A549 (cell line): Measurements from ENCODE around the gene SMAD3. TPM values are rescaled to one million over a fixed set of nuclear protein-coding genes. Genes with fewer than 3 reads are reported as not detected.

Source experiments
- ATAC-seq, 2 experiments: fragments of 200-7000 bp in 1 of 2; fragments of >200 bp in 1 of 2; cut with Nextera tagmentation in 1 of 2; cut with Tn5 transposase in 1 of 2; 3 replicates each; pipeline versions ENCODE4 v1.8.0 to v1.9.1; 2018 to 2020; ENCODE audit warnings: mild to moderate bottlenecking in 1 of 2, moderate library complexity in 1 of 2
- CTCF ChIA-PET: fragments of 300-600 bp; sonication (Branson Sonifier 250); formaldehyde crosslinking; extraction: SDS; loops from one replicate; lab custom pipeline; 2021; ENCODE audit warnings: antibody characterized with exemption, inconsistent platforms; lab: Yijun Ruan, JAX
- POLR2A ChIA-PET: fragments of 350-600 bp; formaldehyde crosslinking; extraction: SDS; loops from one replicate; lab custom pipeline; 2021; ENCODE audit warnings: antibody characterized with exemption, inconsistent platforms; lab: Yijun Ruan, JAX
- DNase-seq, 2 experiments: peaks; one replicate each; pipeline versions ENCODE4 v3.0.0 to v3.0.0-alpha.2; 2011 to 2016; ENCODE audit warnings: low read depth in 1 of 2, low spot score in 1 of 2
- FAIRE-seq: peaks from 2 replicates; lab custom pipeline; 2011; peaks lifted over from hg19 to GRCh38; lab: Jason Lieb, UNC
- H3K27ac ChIP-seq, 2 experiments: fragments of >200 bp; sonication (Bioruptor Twin); formaldehyde crosslinking; 3 replicates each; pipeline ENCODE4 v1.5.1; 2016 to 2017
- H3K4me1 ChIP-seq: fragments of >200 bp; sonication (Bioruptor Twin); formaldehyde crosslinking; 3 replicates; pipeline ENCODE4 v1.6.1; 2016
- H3K4me2 ChIP-seq: fragments of >200 bp; sonication (Bioruptor Twin); formaldehyde crosslinking; 3 replicates; pipeline ENCODE4 v1.6.1; 2016
- H3K4me3 ChIP-seq: fragments of >200 bp; sonication (Bioruptor Twin); formaldehyde crosslinking; 3 replicates; pipeline ENCODE4 v1.5.1; 2016
- H3K9me3 ChIP-seq: fragments of >200 bp; sonication (Bioruptor Twin); formaldehyde crosslinking; 3 replicates; pipeline ENCODE4 v1.6.1; 2016
- CBX8 ChIP-seq: fragments of 200-600 bp; sonication (generic); IDR thresholded peaks from 2 replicates; pipeline ENCODE4 v1.6.1; 2016
- EP300 ChIP-seq, 2 experiments: fragments of >200 bp; sonication (Bioruptor Twin); formaldehyde crosslinking; IDR thresholded peaks; 2 replicates in 1 of 2; 3 replicates in 1 of 2; pipeline ENCODE4 v1.6.1; 2016 to 2017
- FOSB ChIP-seq: fragments of 250-450 bp; sonication (Bioruptor Pico); IDR thresholded peaks from 2 replicates; pipeline ENCODE4 v1.5.0; 2020; ENCODE audit warnings: mild to moderate bottlenecking, moderate library complexity
- FOSL2 ChIP-seq, 2 experiments: fragments of 450-650 bp in 1 of 2; fragments of >200 bp in 1 of 2; sonication (Bioruptor Twin) in 1 of 2; formaldehyde crosslinking; IDR thresholded peaks; 2 replicates each; pipeline versions ENCODE4 v1.5.0 to v1.6.1; 2016 to 2020; ENCODE audit warnings: mild to moderate bottlenecking in 1 of 2, moderate library complexity in 1 of 2
- HEYL ChIP-seq: fragments of 250-450 bp; sonication (Bioruptor Pico); IDR thresholded peaks from 2 replicates; pipeline ENCODE4 v1.8.0; 2021; ENCODE audit warnings: mild to moderate bottlenecking, moderate library complexity
- HMGXB4 ChIP-seq: fragments of 250-450 bp; sonication (Bioruptor Pico); IDR thresholded peaks from 2 replicates; pipeline ENCODE4 v1.5.0; 2021; ENCODE audit warnings: mild to moderate bottlenecking, moderate library complexity, borderline replicate concordance
- HOXB13 ChIP-seq: fragments of 250-450 bp; sonication (Bioruptor Pico); IDR thresholded peaks from 2 replicates; pipeline ENCODE4 v1.5.0; 2020; ENCODE audit warnings: low read depth, mild to moderate bottlenecking, moderate library complexity
- KDM5A ChIP-seq: fragments of 200-600 bp; sonication (generic); IDR thresholded peaks from 2 replicates; pipeline ENCODE4 v1.6.1; 2016; ENCODE audit warnings: antibody characterized with exemption, mild to moderate bottlenecking
- MAZ ChIP-seq: fragments of 150-350 bp; IDR thresholded peaks from 2 replicates; pipeline ENCODE4 v1.6.1; 2014; ENCODE audit warnings: antibody characterized with exemption, low read depth, low read length, borderline replicate concordance
- MYC ChIP-seq: IDR thresholded peaks from 2 replicates; pipeline ENCODE4 v1.6.1; 2012; ENCODE audit warnings: mild to moderate bottlenecking, inconsistent platforms, low read length, improper control_type of control experiment, borderline replicate concordance
- NFE2L2 ChIP-seq: fragments of 150-350 bp; conservative IDR thresholded peaks from 2 replicates; pipeline ENCODE4 v1.6.1; 2014; ENCODE audit warnings: low read length
- NR3C1 ChIP-seq: fragments of >200 bp; sonication (Bioruptor Twin); formaldehyde crosslinking; IDR thresholded peaks from 3 replicates; pipeline ENCODE4 v1.6.1; 2017
- PHF8 ChIP-seq: fragments of 200-600 bp; sonication (generic); IDR thresholded peaks from 2 replicates; pipeline ENCODE4 v1.6.1; 2016; ENCODE audit warnings: low read depth, mild to moderate bottlenecking, antibody characterized with exemption, moderate library complexity, borderline replicate concordance
- POLR2A ChIP-seq: IDR thresholded peaks from 2 replicates; pipeline ENCODE4 v1.6.1; 2012; ENCODE audit warnings: mild to moderate bottlenecking, low read length
- POLR2AphosphoS2 ChIP-seq: conservative IDR thresholded peaks from 2 replicates; pipeline ENCODE4 v1.6.1; 2012; ENCODE audit warnings: low read length, improper control_type of control experiment, inconsistent platforms
- RAD21 ChIP-seq, 2 experiments: fragments of >200 bp in 1 of 2; sonication (Bioruptor Twin) in 1 of 2; formaldehyde crosslinking in 1 of 2; IDR thresholded peaks in 1 of 2; conservative IDR thresholded peaks in 1 of 2; 2 replicates in 1 of 2; 3 replicates in 1 of 2; pipeline ENCODE4 v1.6.1; 2012 to 2018; ENCODE audit warnings: inconsistent platforms in 1 of 2
- RARB ChIP-seq: fragments of 250-450 bp; sonication (Bioruptor Pico); IDR thresholded peaks from 2 replicates; pipeline ENCODE4 v1.8.0; 2021; ENCODE audit warnings: mild to moderate bottlenecking, moderate library complexity
- RFX5 ChIP-seq: fragments of 450-650 bp; IDR thresholded peaks from 2 replicates; pipeline ENCODE4 v1.7.1; 2014; ENCODE audit warnings: antibody characterized with exemption, mild to moderate bottlenecking, moderate library complexity
- RNF2 ChIP-seq: fragments of 200-600 bp; sonication (generic); IDR thresholded peaks from 2 replicates; pipeline ENCODE4 v1.6.1; 2016; ENCODE audit warnings: low read depth, mild to moderate bottlenecking, antibody characterized with exemption, moderate library complexity, borderline replicate concordance
- ZC3H11A ChIP-seq: fragments of 450-650 bp; IDR thresholded peaks from 2 replicates; pipeline ENCODE4 v1.6.1; 2014; ENCODE audit warnings: antibody characterized with exemption, mild to moderate bottlenecking
- WGBS: methylation state at CpG from one replicate; pipeline ENCODE4 v1.1.6; 2017; ENCODE audit errors: missing lambda C conversion rate; 5-methylcytosine and 5-hydroxymethylcytosine counted together
- polyA plus RNA-seq, 4 experiments: library from polyadenylated mRNA; depleted of rRNA in 3 of 4; stranded (reverse); fragments of >200 nt; fragmentation: RNase III in 1 of 4; extraction: RNeasy Plus Mini Kit Qiagen cat#74134 plus additional on column Dnase treatment in 1 of 4; gene quantifications; 2 replicates in 3 of 4; 3 replicates in 1 of 4; pipeline ENCODE4 v1.2.3, GENCODE V29; 2011 to 2017
- TF ChIP-seq, protein P1 (sequence below): IDR thresholded peaks from 2 replicates; pipeline ENCODE4 v1.6.1; 2012
- TF ChIP-seq, protein P2 (sequence below): fragments of 200-600 bp; sonication (generic); IDR thresholded peaks from 2 replicates; pipeline ENCODE4 v1.6.1; 2016; ENCODE audit warnings: antibody characterized with exemption, mild to moderate bottlenecking, moderate library complexity

Gene SMAD3
- polyA plus RNA-seq, 2 of the 4 experiments (the other 2 are of a cell fraction): 74.6 to 77.2 TPM

- DNase-seq: peak in 1 of 2 experiments; percentile 54
- no peaks in the 10 kb centered on the region for H3K9me3 ChIP-seq
Observed at GRCh38 chr15:67190813-67191212, 125.4 kb downstream of the SMAD3 start.

GRCh38 chr15:67192185-67192820 lies 126.9 kb downstream of the SMAD3 start:
- no peak overlapping the region for H3K4me2 ChIP-seq
- H3K4me3 ChIP-seq: no peak overlapping the region
- 90% methylated on average over 5 of the region's 5 CpGs for WGBS
- ATAC-seq (no peak), FAIRE-seq (no peak), DNase-seq (no peak)
- ChIA-PET CTCF (interaction anchor here (0.7 to 4.6 kb wide), 5 partner anchors 9 to 246 kb away, joined by 3 to 20 read pairs (median 3); no protein-coding TSS in a partner anchor), POLR2A (no interaction called here)
- H3K27ac ChIP-seq: peak overlapping the region in 1 of 2 experiments; percentile 44; a peak in 3 of 6 replicates
- H3K4me1 ChIP-seq: peaks cover 57% of the 10 kb centered on the region
- no peaks in the 10 kb centered on the region for H3K9me3 ChIP-seq
- TF ChIP-seq NR3C1 (no peak), MYC (no peak), CBX8 (no peak), HEYL (CRISPR knock-in tag) (no peak), HMGXB4 (CRISPR knock-in tag) (no peak)
- TF ChIP-seq, all 56 proteins: peak for 0

More at GRCh38 chr15:67190813-67191212, 125.4 kb downstream of the SMAD3 start:
- WGBS: 83% methylated on average over 8 of the region's 11 CpGs
- ChIA-PET POLR2A (no interaction called here), CTCF (interaction anchor here (0.7 to 4.6 kb wide), 8 partner anchors 9 to 645 kb away, joined by 3 to 20 read pairs (median 3); no protein-coding TSS in a partner anchor)
- no peak for FAIRE-seq
- H3K4me2 ChIP-seq: 0 out of 3 replicates have a peak overlapping the region, but pooled peaks have one; percentile 3
- H3K4me3 ChIP-seq: no peak overlapping the region
- peak in 1 of 2 experiments; percentile 10; a peak in 3 of 6 replicates for ATAC-seq
- no peak for TF ChIP-seq RNF2
- TF ChIP-seq NFE2L2: no peak
- no peak for TF ChIP-seq RAD21 (conservative IDR thresholded peaks at IDR 0.05 in 1 of 2, IDR thresholded peaks at IDR 0.05 in 1 of 2)
- TF ChIP-seq HOXB13 (CRISPR knock-in tag): no peak
- no peak for TF ChIP-seq RARB (CRISPR knock-in tag)
- TF ChIP-seq RFX5: no peak
- TF ChIP-seq, protein P1, sequence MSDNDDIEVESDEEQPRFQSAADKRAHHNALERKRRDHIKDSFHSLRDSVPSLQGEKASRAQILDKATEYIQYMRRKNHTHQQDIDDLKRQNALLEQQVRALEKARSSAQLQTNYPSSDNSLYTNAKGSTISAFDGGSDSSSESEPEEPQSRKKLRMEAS: no peak
- no peak for TF ChIP-seq FOSB (CRISPR knock-in tag)
- no peak for TF ChIP-seq POLR2AphosphoS2
- no peak for TF ChIP-seq POLR2A
- TF ChIP-seq HMGXB4 (CRISPR knock-in tag): no peak
- TF ChIP-seq ZC3H11A: no peak
- TF ChIP-seq PHF8: no peak
- TF ChIP-seq, protein P2, sequence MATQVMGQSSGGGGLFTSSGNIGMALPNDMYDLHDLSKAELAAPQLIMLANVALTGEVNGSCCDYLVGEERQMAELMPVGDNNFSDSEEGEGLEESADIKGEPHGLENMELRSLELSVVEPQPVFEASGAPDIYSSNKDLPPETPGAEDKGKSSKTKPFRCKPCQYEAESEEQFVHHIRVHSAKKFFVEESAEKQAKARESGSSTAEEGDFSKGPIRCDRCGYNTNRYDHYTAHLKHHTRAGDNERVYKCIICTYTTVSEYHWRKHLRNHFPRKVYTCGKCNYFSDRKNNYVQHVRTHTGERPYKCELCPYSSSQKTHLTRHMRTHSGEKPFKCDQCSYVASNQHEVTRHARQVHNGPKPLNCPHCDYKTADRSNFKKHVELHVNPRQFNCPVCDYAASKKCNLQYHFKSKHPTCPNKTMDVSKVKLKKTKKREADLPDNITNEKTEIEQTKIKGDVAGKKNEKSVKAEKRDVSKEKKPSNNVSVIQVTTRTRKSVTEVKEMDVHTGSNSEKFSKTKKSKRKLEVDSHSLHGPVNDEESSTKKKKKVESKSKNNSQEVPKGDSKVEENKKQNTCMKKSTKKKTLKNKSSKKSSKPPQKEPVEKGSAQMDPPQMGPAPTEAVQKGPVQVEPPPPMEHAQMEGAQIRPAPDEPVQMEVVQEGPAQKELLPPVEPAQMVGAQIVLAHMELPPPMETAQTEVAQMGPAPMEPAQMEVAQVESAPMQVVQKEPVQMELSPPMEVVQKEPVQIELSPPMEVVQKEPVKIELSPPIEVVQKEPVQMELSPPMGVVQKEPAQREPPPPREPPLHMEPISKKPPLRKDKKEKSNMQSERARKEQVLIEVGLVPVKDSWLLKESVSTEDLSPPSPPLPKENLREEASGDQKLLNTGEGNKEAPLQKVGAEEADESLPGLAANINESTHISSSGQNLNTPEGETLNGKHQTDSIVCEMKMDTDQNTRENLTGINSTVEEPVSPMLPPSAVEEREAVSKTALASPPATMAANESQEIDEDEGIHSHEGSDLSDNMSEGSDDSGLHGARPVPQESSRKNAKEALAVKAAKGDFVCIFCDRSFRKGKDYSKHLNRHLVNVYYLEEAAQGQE: no peak
- TF ChIP-seq FOSL2 (IDR thresholded peaks at IDR 0.05): no peak
- no peak for TF ChIP-seq FOSL2 (CRISPR knock-in tag; IDR thresholded peaks at IDR 0.05)
- no peak for TF ChIP-seq KDM5A
- TF ChIP-seq EP300 (IDR thresholded peaks at IDR 0.05): no peak
- TF ChIP-seq MAZ: no peak
- TF ChIP-seq, all 56 proteins: peak for 0
- Histone ChIP-seq H3K4me1 (peaks cover 54% of the 10 kb centered on the region), H3K27ac (peak overlapping the region in 1 of 2 experiments; percentile 55; a peak in 3 of 6 replicates)
